ENCODE data around the gene SYT9.

SYT9 gene

GRCh38 chr11:7347611-7348431 is 96.1 kb downstream of the SYT9 start:
- no peak for DNase-seq (ENCODE audit: low read depth)

DNA sequence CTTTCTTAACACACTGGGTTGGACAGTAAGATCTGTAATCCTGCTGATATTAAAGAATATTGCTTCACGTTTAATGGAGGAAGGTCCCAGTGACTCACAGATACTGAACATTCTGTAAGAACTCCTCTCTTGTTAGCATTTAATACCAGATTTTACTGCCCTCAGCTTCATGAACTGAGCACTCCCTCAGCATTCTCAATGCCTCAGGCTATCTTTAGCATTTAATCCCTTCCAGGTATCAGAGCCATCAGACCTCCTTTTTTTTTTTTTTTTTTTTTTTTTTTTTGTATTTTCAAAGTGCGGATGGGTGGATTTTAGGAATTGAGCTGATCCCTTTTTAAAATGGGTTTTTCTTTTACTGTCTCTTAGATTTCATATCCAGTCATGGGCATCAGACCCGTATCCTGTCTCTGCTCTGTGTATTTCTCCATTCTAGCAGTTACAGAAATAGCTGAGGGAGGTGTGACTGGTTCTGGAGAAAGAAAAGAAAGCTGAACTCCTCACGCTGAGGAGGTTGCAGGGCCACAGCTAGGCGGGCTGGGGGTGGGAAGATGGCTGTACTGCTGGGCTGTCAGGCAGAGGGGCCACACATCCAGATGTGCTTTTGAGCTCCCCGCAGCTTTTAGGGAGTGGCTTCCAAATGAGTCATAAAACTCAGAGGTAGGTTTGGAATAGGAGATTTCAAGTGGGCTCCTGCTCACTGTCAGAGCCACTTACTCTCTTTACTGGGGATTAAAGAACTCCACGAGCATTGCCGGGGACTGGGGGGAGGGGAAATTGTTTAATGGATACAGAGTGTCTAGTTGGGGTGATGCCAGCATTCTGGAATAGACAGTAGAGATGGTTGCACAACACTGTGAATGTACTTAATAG is 97.0 kb downstream of the SYT9 start:
- no peak for DNase-seq (ENCODE audit: low read depth)

DNA sequence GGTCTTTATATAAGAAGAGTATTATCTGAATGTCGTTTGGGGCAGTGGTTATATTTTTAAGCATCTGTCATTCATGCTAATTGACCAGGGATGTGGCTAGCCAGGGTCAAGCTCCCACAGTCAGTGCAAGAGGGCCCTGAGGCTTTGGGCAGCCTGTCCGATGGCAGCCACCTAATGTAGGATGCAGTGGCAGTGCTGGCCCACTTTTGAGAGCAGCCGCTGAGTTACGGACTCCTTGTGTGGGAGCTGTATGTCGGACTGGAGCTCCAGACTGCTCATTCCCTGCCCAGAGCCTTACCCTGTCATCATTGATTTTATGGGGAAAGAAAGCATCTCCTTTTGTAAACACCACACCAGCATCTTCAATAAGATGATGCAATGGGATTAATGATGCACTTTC is 99.5 kb downstream of the SYT9 start:
- no peak for DNase-seq (ENCODE audit: low read depth)

DNA sequence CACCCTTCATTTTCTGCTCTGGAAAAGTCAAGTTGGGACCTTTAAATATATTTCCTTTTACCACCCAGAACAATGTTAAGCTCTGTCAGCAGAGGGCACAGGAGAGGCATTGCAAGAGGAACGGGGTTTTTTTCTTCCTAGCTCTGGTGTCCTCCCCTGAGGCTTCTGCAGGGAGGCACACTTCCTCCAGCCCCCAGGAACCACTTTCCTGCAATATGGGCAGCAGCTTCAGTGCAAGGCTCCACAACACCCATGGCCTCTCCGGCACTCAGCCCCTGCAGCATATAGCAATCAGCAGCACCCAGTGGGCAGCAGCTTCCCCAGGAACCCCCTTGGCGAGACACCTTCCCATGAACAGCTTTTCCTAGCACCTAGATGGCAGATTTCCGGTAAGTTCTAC is 101.4 kb downstream of the SYT9 start:
- peak; percentile 11 for DNase-seq (ENCODE audit: low read depth)

DNA sequence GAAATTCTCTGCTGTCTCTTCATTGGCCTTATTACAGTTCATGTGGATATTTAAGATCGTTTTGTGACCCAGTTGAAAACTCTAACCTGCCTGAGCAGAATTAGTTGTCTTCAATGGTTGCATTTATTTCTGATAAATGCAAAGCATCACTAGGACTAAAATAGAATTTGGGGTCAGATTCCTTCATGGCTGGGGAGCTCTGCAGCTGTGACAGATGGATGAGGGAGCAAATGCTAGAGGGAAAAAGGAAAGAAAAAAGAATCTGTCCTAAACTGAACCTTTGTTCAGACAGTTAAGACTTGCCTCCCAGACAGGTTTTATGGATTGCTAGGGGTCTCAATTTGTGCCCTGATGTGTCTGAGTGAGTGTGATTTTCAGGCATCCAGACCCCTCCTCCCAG is 113.0 kb downstream of the SYT9 start:
- DNase-seq (ENCODE audit: low read depth): no peak

- no peak for DNase-seq (ENCODE audit: low read depth)
These were observed 116.1 kb downstream of the SYT9 start for GRCh38 chr11:7367803-7368202.

GRCh38 chr11:7376386-7376785 is 124.7 kb downstream of the SYT9 start:
- no peak for DNase-seq (ENCODE audit: low read depth)

GRCh38 chr11:7381937-7382336 is 130.2 kb downstream of the SYT9 start:
- no peak for DNase-seq (ENCODE audit: low read depth)

GRCh38 chr11:7383406-7383805 is 131.7 kb downstream of the SYT9 start:
- DNase-seq (ENCODE audit: low read depth): no peak

DNA sequence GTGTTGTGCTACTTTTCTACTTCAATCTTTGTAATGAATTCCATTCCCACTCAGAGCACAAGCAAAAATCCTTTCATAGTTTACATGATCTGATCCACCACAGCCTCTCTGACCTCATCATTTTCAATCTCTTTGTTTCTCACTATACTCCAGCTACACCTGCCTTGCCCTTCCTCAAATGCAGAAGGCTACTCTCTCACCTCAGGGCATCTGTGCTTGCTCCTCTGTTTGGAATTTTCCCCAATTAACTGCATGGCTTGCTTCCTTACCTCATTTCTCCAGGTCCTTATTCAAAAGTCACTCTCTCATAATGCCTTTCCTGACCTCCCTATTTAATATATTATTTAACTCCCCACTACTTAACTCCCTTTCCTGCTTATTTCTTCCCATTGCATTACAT is 133.0 kb downstream of the SYT9 start:
- no peak for DNase-seq (ENCODE audit: low read depth)

DNA sequence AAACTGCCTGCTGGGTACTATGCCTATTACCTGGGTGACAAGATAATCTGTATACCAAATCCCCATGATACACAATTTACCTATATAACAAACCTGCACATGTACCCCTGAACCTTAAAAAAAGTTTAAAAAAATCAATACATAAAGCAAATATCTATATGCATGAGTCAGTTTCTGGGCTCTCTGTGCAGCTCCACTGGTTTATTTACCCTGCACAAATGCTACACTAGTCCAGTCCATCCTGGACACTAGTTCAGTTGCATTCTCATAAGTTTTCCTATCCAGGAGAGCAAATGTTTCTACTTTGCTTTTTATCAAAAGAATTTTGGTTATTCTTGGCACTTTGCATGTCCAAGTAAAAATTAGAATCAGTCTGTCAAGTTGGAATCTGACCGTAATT is 133.8 kb downstream of the SYT9 start:
- DNase-seq (ENCODE audit: low read depth): no peak

DNA sequence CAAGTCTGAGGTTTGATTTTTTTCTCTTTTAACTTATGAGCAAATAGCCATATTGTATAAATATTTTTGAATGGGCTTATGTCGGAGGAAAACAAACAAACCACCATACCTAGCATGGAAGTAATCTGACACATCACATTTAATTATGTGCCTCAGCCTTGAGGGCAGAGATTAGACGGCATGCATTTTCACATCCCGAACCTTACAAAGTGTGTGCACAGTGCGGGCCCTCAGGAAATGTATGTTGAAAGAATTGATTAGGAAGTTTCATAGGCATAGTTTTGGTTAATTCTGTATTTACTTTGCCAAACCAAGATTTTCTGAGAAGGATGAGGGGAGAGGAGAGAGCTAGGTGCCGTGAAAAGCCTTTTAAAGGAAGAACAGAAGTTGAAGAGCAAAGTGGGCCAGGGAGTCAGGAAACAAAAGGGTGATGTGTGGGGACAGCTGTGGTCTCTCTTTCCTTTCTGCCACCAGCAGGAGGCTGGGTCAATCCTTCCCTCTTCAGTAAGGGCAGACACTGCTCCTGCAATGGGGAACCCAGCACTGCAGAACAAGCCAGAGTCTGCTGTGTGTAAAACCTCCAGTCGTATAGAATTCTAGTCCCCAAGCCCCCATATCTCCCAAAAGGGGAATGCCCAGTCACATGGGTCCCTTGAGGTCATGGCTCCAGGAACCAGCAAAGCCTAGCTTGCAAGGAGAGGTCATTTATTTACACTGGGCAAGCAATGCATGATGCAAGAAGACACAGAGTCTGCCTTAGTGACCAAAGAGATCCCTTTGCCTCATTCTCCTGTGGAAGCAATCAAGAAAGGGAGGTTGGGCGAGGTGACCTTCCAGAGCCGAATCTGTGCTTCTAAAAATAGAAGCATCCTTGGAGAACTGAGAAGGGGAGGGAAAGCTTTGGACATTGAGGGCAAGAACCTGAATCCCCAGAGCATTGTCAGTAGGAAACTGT is 162.5 kb downstream of the SYT9 start:
- DNase-seq (ENCODE audit: low read depth): no peak

DNA sequence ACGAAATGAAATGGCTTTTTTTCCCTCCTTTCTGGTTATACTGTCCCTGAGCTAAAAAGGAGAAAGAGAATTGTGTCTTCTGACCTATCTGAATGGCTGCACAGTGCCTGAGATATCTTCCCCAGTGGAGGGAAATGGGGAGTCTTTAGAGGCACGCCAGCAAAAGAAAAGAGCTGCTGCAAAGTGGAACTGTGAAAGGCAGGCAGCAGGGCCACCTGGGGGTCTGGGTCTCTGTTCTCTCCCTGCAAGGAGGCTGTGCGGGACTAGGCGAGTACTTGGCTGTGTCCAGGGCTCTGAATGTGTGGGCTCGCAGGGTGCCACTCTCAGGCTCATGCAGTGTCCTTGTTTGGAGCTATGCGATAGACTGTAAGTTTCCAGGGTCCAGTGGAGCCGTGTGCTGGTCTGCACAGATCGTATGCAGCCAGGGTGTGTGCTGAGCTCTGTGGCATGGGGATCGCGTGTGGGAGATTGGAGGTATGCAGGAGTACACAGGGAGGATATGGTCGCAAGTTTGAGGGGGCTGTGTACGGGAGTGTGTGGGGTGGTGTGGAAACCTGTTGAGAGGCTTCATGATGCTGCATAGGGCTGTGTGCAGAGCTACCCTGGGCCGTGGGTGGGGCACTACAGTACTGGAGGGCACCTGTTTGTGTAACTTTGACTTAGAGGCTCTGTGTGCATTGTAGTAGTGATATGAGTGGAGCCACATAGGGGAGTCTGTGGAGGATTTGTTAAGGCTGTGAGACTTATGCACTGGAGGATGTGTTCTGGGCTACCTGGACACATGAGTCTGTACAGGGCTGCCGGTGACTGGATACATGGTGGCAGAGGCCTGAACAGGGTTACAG is 163.5 kb downstream of the SYT9 start:
- no peak for DNase-seq (ENCODE audit: low read depth)

DNA sequence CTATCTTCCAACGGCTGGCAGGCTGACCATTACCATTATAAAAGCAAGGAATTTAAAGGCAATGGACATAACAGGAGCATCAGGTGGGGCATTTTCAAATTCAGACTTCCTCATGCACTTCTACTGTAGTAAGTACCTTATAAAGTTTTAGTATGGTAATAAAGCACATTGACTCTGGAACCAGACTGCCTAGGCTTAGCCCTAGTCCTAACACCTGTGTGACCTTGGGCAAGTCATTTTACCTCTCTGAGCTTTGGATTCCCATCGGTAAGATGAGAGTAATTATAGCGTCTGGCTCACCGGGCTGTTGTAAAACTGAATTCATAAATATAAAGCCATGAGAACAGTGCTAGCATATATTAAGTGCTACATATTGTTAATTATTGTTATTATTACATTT is 164.4 kb downstream of the SYT9 start:
- no peak for DNase-seq (ENCODE audit: low read depth)

GRCh38 chr11:7417328-7417727 is 165.6 kb downstream of the SYT9 start:
- no peak for DNase-seq (ENCODE audit: low read depth)

DNA sequence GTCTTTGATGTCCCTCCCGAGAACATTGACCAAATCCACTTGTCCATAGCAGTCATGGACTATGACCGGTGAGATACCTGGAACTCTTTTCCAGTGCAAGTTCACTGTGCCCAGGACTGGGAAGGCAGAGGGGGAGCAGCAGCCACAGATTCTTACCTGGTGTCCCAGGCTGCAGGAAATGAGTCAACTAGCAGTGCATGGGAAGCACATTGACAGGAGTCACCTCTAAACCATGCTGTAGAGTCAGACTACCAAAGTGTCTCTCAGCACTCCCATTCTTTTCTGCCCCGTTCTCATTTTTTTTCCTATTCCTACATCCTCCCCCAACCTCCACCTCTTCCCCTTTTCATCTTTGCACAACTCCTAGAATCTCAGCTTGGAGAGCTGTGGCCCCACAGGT is 166.4 kb downstream of the SYT9 start:
- no peak for DNase-seq (ENCODE audit: low read depth)

GRCh38 chr11:7418906-7419305 is 167.2 kb downstream of the SYT9 start:
- DNase-seq (ENCODE audit: low read depth): no peak

DNA sequence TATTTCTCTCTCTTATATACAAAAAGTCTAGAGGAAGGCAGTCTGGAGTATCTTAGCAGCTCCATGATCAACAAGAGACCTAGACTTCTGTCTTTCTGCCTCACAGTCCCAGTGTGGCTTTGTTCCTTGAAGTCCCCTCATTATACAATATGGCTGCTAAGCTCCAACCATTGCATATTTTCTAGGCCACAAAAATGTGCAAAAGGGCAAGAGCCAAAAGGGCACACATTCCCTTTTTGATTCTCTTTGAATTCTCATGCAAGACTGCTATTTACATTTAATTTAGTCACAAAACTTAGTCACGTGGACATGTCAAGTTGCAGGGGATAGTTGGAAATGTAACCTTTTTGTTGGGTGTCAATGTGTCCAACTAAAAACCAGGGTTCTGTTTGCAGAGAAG is 169.4 kb downstream of the SYT9 start:
- DNase-seq (ENCODE audit: low read depth): no peak

DNA sequence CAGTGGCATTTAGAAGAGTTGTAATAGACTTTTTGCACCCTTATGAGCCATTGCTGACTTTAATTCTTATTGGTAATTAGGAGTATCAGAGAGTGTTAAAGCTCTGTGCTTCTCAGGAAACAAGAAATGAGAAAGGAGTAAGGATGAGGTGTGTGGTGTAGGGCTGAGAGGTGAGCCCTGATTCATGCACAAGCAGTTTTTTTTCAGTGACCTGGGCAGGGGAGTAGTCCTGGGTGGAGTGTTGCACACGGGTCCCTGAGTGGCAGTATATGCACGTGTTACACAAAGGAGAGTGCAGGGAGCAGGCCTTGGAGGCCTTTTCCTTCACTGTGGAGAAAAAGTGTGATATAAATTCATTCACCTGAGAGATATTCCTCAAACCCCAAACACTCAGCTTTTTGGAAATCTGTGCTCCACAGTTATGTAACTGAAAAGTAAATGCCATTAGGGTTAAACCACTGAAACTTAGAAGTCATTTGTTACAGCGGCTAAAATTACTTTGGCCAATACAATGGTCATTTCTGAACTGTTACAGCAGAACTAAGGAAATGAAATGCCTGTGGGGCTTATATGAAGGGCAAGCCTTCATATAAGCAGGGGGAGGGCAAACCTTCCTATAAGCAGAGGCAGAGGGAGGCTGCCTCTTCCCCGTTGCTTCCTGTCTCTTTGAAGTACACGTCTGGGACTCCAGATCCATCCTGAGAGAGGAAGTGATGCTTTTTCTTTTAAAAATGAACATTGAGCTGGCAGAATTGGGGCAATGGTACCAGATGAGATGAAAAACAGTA is 171.0 kb downstream of the SYT9 start:
- DNase-seq (ENCODE audit: low read depth): no peak

DNA sequence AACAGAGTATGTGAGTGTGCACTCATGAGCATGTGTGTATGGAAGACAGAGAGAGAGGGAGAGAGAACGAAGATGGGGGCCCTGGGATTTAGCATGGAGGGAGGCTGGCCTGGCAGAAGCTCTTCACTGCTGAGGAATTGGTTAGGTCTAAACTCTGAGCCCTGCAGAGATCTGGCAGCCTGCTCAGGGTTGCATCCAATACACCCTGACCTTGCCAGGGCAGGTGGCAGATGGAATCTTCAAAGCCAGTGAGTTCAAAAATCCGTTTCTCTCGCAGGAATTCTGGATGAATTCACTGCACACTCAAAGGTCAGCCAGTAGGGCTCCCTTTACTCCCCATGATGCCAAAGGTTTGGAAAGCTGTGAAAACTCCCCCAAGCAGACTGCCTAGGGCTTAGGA is 172.2 kb downstream of the SYT9 start:
- DNase-seq (ENCODE audit: low read depth): no peak
